HG02943 (cell line): Measurements from ENCODE around the gene CGB1.
"Not testable (repeated sequence)": the region's sequence is repeated elsewhere in the genome, so short reads cannot be mapped to it uniquely, and the experiment has no call there.

Experiments used
- ATAC-seq: cut with Tn5 transposase; IDR thresholded peaks from one replicate; pipeline ENCODE4 v1.9.1; 2021; ENCODE audit warnings: mild to moderate bottlenecking, low read depth, moderate library complexity; ENCODE audit not compliant: unreplicated experiment

Gene CGB1

GRCh38 chr19:49059053-49059452, 22.4 kb upstream of the CGB1 start:
- no peak for ATAC-seq

DNA sequence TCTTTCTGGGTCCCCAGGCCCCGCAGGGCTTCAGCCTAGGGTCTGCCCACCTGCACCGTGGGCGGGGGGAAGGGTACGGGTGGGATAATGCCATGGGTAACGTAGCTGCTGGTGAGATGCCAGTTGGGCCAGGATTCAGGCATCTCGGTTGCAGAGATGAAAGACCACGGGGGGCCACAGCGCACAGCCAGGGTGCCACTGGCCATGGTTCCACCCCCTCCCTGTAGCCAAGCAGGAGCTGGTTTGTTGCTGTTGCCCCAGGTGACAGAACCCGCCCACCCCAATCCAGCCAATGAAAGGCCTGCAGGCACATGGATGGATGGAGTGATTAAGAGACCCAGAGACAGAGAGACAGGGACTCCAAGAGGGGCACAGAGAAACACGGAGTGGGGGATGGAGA, 21.9 kb upstream of the CGB1 start:
- ATAC-seq = no peak

- ATAC-seq = no peak
Observed at GRCh38 chr19:49057636-49058234, 21.0 kb upstream of the CGB1 start, which contains the start of gene CGB7. Gene CGB7, minus strand, starts transcription at chr19:49057749. Its CDS starts 2,374 bp downstream, at chr19:49055375.

GRCh38 chr19:49056902-49057596, 20.4 kb upstream of the CGB1 start:
- ATAC-seq = not testable (repeated sequence)

DNA sequence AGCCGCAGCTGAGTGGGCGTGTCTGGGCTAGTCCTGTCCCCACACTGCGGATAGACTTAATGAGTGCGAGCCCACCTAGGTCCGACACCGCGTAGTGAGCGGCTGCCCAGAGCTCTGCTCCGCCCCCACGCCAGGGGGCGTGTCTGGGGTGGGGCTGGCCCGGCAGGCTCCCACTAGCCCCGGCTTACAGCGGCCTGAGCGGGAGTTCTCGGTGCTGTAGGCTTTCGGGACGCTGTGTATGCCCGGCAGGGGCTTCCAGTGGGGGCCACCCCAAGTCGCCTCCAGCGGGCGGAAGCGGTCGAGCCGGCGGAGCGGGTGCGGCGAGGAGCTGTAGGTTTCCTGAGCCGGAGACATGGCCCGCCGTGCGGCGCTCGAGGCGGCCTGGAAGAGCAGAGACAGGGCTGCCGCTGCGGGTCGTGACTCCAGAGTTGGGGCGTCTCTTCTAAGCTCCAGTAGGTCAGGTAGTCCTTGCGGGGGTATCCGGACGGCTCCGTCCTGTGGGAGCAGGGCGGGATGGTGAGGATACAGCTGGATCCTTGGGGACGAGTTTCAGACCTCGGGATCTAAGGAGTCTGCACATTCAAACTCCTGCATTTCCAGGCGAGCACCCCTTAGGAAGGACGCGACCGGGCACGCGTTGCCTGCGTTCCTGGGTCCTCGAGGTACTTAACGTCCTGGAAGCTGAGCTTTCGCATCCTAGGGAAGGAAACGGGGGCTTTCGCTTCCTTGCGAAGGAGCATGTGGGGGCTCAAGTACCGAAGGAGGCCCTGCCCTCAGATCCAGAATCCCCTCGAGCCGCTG, 19.6 kb upstream of the CGB1 start:
- no peak for ATAC-seq

GRCh38 chr19:49050376-49051033, 13.8 kb upstream of the CGB1 start:
- not testable (repeated sequence) for ATAC-seq

- ATAC-seq = not testable (repeated sequence)
Observed at GRCh38 chr19:49049834-49050233, 13.1 kb upstream of the CGB1 start.

- not testable (repeated sequence) for ATAC-seq
Observed at GRCh38 chr19:49049011-49049410, 12.3 kb upstream of the CGB1 start, which contains the start of gene CGB8. Gene CGB8, minus strand, starts transcription at chr19:49049111. Its CDS starts 372 bp downstream, at chr19:49048739.

GRCh38 chr19:49043548-49043947, 6.9 kb upstream of the CGB1 start, which contains the start of gene CGB5:
Gene CGB5, plus strand, starts transcription at chr19:49043848. Its CDS starts 362 bp downstream, at chr19:49044210.
- ATAC-seq = not testable (repeated sequence)

DNA sequence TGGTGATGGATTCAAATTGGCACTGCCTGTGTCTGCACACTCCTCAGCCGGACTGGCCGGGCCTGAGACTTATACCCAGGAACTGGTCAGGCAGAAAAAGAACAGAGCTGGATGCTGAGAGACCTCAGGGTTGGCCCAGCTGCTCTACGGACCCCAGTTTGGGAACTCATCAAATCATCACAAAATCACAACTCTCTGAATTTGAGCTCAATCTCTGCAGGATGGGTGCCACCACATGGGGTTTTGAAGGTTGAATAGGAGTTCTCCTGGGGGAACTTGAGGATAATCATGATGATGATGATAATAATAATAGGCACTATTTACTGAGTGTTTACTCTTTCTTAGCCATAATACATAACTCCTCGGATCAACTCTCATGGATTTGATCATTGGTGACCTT, 6.0 kb upstream of the CGB1 start:
- not testable (repeated sequence) for ATAC-seq

DNA sequence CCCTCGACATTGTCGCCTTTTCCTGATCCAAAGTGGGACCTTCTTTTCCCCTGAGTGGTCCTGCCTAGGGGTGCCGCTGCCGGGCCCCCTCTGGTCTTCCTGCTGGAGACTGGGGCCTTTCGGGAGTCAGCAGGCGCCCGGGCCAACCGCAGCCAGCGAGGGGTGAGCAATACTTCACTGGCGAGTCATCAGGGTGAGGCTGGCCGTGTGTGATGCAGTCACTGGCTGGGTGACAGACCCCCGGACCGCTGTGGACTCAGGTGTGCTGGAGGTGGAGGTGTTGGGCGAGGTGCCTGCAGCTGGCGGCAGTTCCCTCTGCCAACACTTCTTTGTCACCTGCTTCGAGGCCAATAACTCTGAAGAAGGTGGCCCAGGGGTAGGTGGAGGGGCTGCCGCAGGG, 5.5 kb upstream of the CGB1 start:
- ATAC-seq = no peak

- ATAC-seq = not testable (repeated sequence)
Observed at GRCh38 chr19:49039736-49040135, 3.0 kb upstream of the CGB1 start.

DNA sequence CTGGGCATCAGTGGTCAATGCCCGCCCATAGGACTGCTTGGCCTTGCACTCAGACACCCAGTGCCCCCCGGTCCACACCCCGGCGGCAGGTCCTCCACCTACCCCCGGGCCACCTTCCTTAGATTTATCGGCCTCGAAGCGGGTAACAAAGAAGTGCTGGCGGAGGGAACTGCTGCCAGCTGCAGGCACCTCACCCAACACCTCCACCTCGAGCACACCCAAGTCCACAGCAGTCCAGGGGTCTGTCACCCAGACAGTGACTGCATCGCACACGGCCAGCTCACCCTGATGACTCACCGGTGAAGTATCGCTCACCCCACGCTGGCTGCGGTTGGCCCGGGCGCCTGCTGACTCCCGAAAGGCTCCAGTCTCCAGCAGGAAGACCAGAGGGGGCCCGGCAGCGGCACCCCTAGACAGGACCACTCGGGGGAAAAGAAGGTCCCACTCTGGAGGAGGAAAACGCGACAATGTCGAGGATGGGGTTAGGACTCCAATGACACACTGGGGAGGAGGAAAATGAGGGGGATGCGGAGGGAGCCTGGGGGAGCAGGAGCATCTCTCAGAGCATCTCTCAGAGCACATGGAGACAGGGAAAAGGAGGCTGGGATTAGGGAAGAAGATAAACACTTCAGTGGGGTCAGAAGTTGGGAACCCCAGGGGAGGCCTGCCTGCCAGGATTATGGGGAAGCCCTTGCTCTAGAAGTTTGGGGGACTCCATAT, 2.0 kb upstream of the CGB1 start:
- not testable (repeated sequence) for ATAC-seq

- ATAC-seq = not testable (repeated sequence)
Observed at GRCh38 chr19:49038111-49038510, 1.4 kb upstream of the CGB1 start.

- not testable (repeated sequence) for ATAC-seq
Observed at GRCh38 chr19:49031642-49032301, 4.9 kb downstream of the CGB1 start, which contains the start of gene CGB2. Gene CGB2, plus strand, starts transcription at chr19:49031890. Its CDS starts 206 bp downstream, at chr19:49032096.

DNA sequence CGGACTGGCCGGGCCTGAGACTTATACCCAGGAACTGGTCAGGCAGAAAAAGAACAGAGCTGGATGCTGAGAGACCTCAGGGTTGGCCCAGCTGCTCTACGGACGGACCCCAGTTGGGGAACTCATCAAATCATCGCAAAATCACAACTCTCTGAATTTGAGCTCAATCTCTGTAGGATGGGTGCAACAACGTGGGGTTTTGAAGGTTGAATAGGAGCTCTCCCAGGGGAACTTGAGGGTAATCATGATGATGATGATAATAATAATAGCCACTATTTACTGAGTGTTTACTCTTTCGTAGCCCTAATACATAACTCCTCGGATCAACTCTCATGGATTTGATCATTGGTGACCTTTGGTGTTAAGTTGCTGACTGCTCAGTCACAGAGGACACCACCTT, 6.4 kb downstream of the CGB1 start:
- ATAC-seq = not testable (repeated sequence)

- not testable (repeated sequence) for ATAC-seq
Observed at GRCh38 chr19:49029749-49030148, 6.9 kb downstream of the CGB1 start.

GRCh38 chr19:49028686-49029085, 8.0 kb downstream of the CGB1 start:
- not testable (repeated sequence) for ATAC-seq

DNA sequence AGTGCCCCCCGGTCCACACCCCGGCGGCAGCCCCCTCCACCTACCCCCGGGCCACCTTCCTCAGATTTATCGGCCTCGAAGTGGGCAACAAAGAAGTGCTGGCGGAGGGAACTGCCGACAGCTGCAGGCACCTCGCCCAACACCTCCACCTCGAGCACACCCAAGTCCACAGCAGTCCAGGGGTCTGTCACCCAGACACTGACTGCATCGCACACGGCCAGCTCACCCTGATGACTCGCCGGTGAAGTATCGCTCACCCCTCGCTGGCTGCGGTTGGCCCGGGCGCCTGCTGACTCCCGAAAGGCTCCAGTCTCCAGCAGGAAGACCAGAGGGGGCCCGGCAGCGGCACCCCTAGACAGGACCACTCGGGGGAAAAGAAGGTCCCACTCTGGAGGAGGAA, 11.1 kb downstream of the CGB1 start:
- ATAC-seq = not testable (repeated sequence)
